Measurements from ENCODE around the gene KIF11.
"Not testable (repeated sequence)": the region's sequence is repeated elsewhere in the genome, so short reads cannot be mapped to it uniquely, and the experiment has no call there.

KIF11 gene

GRCh38 chr10:92590623-92591549 is 2.0 kb upstream of the KIF11 start:
- no peak for DNase-seq (ENCODE audit: low read depth in 2 of 2)

GRCh38 chr10:92591550-92592022 is 1.3 kb upstream of the KIF11 start:
- peak; percentile 80 to 81 for DNase-seq (ENCODE audit: low read depth in 2 of 2)

- DNase-seq (ENCODE audit: low read depth in 2 of 2) = no peak
Measured at GRCh38 chr10:92593619-92594588, 974 bp downstream of the KIF11 start.

- no peak for DNase-seq (ENCODE audit: low read depth in 2 of 2)
Measured at GRCh38 chr10:92595505-92595904, 2.6 kb downstream of the KIF11 start.

GRCh38 chr10:92598321-92598720 is 5.4 kb downstream of the KIF11 start:
- no peak for DNase-seq (ENCODE audit: low read depth in 2 of 2)

- no peak for DNase-seq (ENCODE audit: low read depth in 2 of 2)
Measured at GRCh38 chr10:92604841-92605240, 11.9 kb downstream of the KIF11 start.

GRCh38 chr10:92615515-92615914 is 22.6 kb downstream of the KIF11 start:
- no peak for DNase-seq (ENCODE audit: low read depth in 2 of 2)

- no peak for DNase-seq (ENCODE audit: low read depth in 2 of 2)
Measured at GRCh38 chr10:92619368-92619767, 26.4 kb downstream of the KIF11 start.

- no peak for DNase-seq (ENCODE audit: low read depth in 2 of 2)
Measured at GRCh38 chr10:92627845-92628480, 35.0 kb downstream of the KIF11 start.

GRCh38 chr10:92629945-92630344 is 37.0 kb downstream of the KIF11 start:
- no peak for DNase-seq (ENCODE audit: low read depth in 2 of 2)

- no peak for DNase-seq (ENCODE audit: low read depth in 2 of 2)
Measured at GRCh38 chr10:92638037-92638436, 45.1 kb downstream of the KIF11 start.

- DNase-seq (ENCODE audit: low read depth in 2 of 2) = no peak
Measured at GRCh38 chr10:92640107-92640506, 47.2 kb downstream of the KIF11 start.

- DNase-seq (ENCODE audit: low read depth in 2 of 2) = no peak
Measured at GRCh38 chr10:92641492-92641891, 48.6 kb downstream of the KIF11 start.

GRCh38 chr10:92644921-92645320 is 52.0 kb downstream of the KIF11 start:
- no peak for DNase-seq (ENCODE audit: low read depth in 2 of 2)

- DNase-seq (ENCODE audit: low read depth in 2 of 2) = not testable (repeated sequence)
Measured at GRCh38 chr10:92650864-92651263, 57.9 kb downstream of the KIF11 start.

GRCh38 chr10:92655426-92655825 is 62.5 kb downstream of the KIF11 start:
- no peak for DNase-seq (ENCODE audit: low read depth in 2 of 2)

- DNase-seq (ENCODE audit: low read depth in 2 of 2) = no peak
Measured at GRCh38 chr10:92656266-92656961, 63.5 kb downstream of the KIF11 start.

GRCh38 chr10:92657024-92657423 is 64.1 kb downstream of the KIF11 start:
- no peak for DNase-seq (ENCODE audit: low read depth in 2 of 2)

- no peak for DNase-seq (ENCODE audit: low read depth in 2 of 2)
Measured at GRCh38 chr10:92662848-92663247, 69.9 kb downstream of the KIF11 start.

- DNase-seq (ENCODE audit: low read depth in 2 of 2) = no peak
Measured at GRCh38 chr10:92664322-92664721, 71.4 kb downstream of the KIF11 start.

- no peak for DNase-seq (ENCODE audit: low read depth in 2 of 2)
Measured at GRCh38 chr10:92667078-92667477, 74.1 kb downstream of the KIF11 start.
